Left renal cortex interstitium (tissue), 4 donors: ENCODE data around the gene FOXE3. TPM values are rescaled to one million over a fixed set of nuclear protein-coding genes. Genes with fewer than 3 reads are reported as not detected.

Experiments
- DNase-seq, 4 donors: peaks; one replicate each; pipeline ENCODE4 v3.0.0-alpha.2; 2013; ENCODE audit warnings: low read depth in 4 of 4, low spot score in 2 of 4, missing footprints in 1 of 4
- polyA plus RNA-seq, 4 donors: library from polyadenylated mRNA; unstranded; fragments of 120-200 nt; gene quantifications; one replicate each; pipeline ENCODE4 v1.2.1, GENCODE V29; 2013; ENCODE audit not compliant: insufficient read length in 4 of 4

FOXE3 gene
- polyA plus RNA-seq, 4 donors = 0.07 to 0.45 (median 0.21) TPM

DNA sequence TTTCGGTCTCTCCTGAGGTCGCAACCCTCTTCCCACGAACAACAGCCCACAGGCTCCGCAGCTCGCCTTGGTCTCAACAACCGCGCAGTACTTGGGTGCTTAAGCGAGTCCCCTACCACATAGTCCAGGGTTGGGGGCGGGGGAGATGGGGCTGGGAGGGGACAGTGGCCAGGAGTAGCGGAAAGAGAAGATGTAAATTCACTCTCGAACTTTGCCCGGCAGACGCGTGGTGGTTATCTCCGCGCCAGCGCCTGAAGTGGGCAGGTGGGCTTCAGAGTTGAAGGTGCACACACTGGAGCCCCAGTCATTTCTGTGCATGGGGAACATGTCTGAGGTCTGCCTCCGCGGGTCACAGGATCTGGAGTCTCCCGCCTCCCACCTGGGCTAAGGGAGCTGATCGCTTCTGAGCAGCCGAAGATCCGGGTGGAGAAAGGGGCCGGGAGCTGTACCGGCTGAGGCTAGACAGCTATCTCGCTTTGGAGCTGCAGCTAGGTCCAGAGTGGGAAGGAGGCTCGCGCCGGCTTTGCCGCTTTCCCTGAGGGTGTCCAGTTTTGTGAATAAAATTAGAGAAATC, 17.5 kb downstream of the FOXE3 start:
- DNase-seq = no peak

DNA sequence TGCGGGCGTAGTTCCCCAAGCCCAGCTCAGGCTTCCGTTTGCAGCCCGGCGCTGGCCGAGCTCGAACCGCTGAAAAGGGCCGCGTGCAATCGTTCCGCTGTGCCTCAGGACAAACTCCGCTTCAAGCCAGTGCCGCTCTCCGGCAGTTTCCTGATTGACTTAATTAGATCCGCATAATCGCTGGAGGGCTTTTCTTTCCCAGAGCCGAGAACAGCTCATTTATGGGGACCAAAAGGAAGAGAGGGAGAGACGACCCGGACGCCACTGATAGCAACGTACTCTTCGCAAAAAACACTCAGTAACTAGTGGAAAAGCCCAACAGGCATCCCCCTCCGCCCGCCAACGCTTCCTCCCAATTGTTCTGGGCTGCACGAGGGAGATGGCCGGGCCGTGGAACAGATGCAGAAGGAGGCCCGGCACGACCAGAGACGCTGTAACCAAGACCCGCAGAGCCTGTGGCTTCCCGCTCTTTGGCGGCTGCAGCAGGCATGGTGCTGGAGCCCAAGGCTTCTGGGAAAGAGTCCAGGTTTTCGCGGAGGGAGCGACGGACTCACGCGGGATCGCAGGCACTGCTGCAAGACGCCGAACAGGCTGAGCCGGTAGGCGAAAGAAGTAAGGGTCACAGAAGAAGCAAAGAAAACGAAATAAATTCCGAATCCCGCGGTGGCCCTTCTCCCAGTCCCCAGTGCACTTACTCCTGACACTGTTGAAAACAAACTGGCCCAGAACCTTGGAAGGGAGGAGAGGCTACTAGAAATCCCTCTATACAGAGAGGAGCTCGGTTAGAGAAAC, 18.2 kb downstream of the FOXE3 start:
- DNase-seq = no peak

GRCh38 chr1:47435506-47436303, 19.6 kb downstream of the FOXE3 start:
- no peak for DNase-seq

GRCh38 chr1:47436304-47436978, 20.4 kb downstream of the FOXE3 start:
- DNase-seq = no peak

- no peak for DNase-seq
Observed at GRCh38 chr1:47436979-47437446, 20.9 kb downstream of the FOXE3 start.

- peak in 3 of 4 donors; percentile 79 to 85 (median 82) for DNase-seq
Observed at GRCh38 chr1:47437447-47438164, 21.5 kb downstream of the FOXE3 start, which contains the start of gene FOXD2. FOXD2 (plus strand) TSS chr1:47438044; CDS start chr1:47438136, 92 bp downstream.

- no peak for DNase-seq
Observed at GRCh38 chr1:47438165-47439016, 22.3 kb downstream of the FOXE3 start.

GRCh38 chr1:47439017-47439818, 23.1 kb downstream of the FOXE3 start:
- no peak for DNase-seq

GRCh38 chr1:47439819-47440598, 23.9 kb downstream of the FOXE3 start:
- DNase-seq = no peak

DNA sequence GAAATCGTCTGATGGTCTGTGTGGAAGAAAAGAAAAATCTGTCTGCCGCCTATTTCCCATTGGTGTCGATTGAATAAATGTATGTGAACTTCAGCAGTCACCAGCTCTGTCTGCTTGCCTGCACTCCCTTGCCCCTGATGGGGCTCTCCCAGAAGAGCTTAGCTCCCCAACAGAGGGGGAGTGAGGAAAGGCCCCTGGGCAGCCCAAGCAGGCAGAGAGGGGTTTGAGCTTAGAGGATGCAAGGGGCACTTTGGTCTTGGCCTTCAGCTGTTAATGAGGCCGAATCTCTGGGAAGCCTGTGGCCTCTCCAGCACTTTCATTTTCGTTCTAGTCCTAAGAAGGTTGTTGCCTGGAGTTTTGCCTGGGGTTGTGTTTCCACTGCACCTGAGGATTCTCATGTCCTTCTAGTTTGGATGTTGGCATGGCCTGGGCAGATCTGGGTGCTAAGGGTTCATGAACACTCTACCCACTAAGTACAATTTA, 24.6 kb downstream of the FOXE3 start:
- no peak for DNase-seq

DNA sequence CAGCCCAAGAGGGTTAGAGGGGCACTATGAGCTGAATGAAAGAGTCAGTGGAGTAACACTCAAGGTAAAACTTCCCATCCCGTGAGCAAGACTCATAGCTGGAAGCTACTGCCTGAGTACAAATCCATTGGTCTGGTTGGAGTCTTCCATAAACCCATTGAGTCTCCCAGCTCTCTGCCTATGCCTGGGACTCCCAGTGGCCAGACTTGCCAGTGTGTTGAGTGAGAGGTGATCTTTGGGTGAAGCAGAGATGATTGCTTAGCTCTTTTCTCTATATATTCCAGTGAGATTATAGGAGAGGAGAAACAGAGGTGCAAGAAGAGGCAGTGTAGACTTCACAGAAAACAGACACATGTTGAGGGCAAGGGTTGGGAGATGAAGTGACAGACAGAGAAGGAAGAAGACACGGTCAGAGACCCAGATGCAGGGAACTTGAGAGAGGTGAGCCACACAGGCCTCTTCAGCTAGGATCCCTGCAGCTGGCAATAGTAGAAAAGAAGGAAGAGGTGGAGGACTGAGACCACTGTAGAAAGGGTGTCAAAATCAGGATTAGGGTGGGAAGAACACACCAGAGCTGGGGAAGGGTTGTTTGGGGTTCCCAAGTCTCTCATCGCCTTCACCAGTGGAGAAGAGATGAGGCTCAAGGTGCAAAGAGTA, 25.5 kb downstream of the FOXE3 start:
- DNase-seq = no peak

- DNase-seq = no peak
Observed at GRCh38 chr1:47442202-47442601, 26.1 kb downstream of the FOXE3 start.

DNA sequence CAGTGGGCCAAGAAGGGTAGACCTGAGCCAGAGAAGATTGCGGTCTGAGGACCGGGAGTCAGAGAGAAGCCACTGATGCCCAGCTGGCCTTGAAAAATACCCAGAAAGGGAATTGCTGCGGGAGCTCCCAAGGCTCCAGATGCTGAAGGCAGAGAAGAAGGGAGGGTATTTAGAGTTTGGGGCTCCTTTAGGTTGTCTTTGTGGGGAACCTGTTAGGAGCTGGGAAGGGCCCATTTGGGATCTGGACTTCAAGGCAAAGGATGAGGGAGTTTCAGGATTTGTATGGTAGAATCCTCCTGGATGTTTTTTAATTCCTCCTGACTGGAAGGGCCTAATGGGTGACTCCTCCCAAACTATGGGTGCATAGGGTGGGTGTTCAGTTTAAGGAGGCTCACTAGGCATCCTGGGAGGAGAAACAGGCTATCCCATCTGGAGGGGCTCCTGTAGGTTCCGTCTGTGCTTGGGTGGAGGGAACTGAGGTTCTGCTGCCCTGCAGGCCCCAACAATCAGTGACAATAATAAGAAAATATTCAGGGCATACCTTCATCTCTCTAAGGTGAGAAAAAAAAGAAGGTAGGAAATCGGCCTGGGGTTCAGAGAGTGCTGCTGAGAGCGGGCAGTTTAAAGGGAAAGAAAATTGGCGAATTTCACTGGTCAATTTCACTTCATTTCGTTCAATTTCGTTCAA, 26.9 kb downstream of the FOXE3 start:
- DNase-seq = no peak

DNA sequence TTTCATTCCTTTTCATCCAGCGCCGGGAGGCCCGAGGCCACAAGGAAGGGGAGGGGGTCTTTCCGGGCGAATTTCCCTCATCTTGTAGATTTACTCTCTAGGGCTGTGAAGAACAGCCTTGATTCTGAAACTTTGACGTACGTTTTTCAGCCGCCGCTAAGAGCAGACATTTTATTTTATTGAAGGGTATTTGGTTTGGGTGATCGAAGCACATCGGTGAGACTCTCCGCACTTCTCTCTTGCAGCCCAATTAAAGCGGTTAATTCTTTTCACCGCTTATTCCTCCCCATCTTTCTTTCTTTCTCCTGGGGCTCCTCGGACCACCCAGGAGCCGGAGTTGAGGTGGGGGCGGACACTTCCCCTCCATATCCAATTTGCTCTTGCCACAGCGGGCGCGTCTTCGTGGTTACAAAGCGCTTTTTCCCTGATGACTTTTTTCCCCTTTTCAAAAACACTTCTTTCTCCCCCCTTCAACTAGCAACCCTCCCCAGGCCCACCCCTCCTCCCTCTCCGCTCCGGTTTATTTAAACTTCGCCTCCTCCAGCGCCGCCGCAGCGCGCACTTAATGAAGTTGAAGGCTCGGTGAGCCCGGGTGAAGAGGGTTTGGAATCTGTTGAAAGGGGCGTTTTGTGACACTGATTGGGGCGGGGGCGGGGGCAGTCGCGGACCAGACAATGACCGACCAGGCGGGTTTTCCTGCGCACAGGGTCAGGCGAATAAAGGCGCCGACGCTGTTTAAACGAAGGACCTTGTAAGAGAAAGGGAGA, 27.6 kb downstream of the FOXE3 start:
- DNase-seq = no peak

DNA sequence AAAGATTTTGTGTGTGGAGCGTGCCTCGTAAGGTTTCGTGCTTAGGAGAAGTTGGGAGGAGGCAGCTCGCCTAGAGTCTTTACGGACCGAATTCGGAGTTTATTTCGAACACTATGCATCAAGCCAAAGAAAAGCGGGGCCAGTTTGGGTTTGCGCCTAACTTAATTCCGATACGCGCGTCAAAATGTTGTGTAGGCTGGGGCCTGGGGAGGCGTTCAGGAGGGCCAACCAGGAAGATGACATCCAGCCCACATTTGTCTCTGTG, 28.1 kb downstream of the FOXE3 start:
- DNase-seq = no peak
